Caki2 (cell line): ENCODE data around the gene INHBE. TPM values are rescaled to one million over a fixed set of nuclear protein-coding genes. Genes with fewer than 3 reads are reported as not detected.
"Not testable (repeated sequence)": the region's sequence is repeated elsewhere in the genome, so short reads cannot be mapped to it uniquely, and the experiment has no call there.

Source experiments
- DNase-seq: peaks from one replicate; pipeline ENCODE4 v3.0.0-alpha.2; 2015; ENCODE audit warnings: low read depth
- in situ Hi-C: cut with HindIII; loops from 2 replicates; pipeline ENCODE4 v1.10.0; 2016; ENCODE audit warnings: low sequenced_read_pairs, low pct_unique_long_range_greater_than_20kb, mixed read lengths
- total RNA-seq: library from RNA; depleted of rRNA; stranded (reverse); fragments of >200 nt; shearing (Covaris generic); gene quantifications from 2 replicates; pipeline ENCODE4 v1.2.3, GENCODE V29; 2014; ENCODE audit warnings: low replicate concordance; rRNA removed

The INHBE gene
- not detected in 2 replicates for total RNA-seq

GRCh38 chr12:57454566-57455373 lies at the start of gene INHBE:
TSS of gene INHBE (plus strand) at chr12:57455307. CDS start at chr12:57455537, 230 bp downstream.
- peak; percentile 44 for DNase-seq
- in situ Hi-C loops = no loop called here

- in situ Hi-C loops = no loop called here
- no peak for DNase-seq
Measured at GRCh38 chr12:57410534-57410933, 44.6 kb upstream of the INHBE start.

- DNase-seq, in situ Hi-C loops: not testable (repeated sequence)
Measured at GRCh38 chr12:57414160-57414559, 40.9 kb upstream of the INHBE start.

GRCh38 chr12:57415088-57415487 lies 40.0 kb upstream of the INHBE start:
- no peak for DNase-seq

GRCh38 chr12:57416039-57416996 lies 38.8 kb upstream of the INHBE start:
- DNase-seq = no peak

More at GRCh38 chr12:57415088-57415487, 40.0 kb upstream of the INHBE start:
- in situ Hi-C loops = no loop called here

GRCh38 chr12:57418255-57418654 lies 36.9 kb upstream of the INHBE start:
- in situ Hi-C loops = no loop called here
- DNase-seq = no peak

More at GRCh38 chr12:57416039-57416996, 38.8 kb upstream of the INHBE start:
- in situ Hi-C loops = no loop called here

- no peak for DNase-seq
- in situ Hi-C loops = no loop called here
Measured at GRCh38 chr12:57419495-57419894, 35.6 kb upstream of the INHBE start.

- in situ Hi-C loops = no loop called here
- no peak for DNase-seq
Measured at GRCh38 chr12:57420482-57420881, 34.6 kb upstream of the INHBE start.

- DNase-seq, in situ Hi-C loops: not testable (repeated sequence)
Measured at GRCh38 chr12:57426948-57427347, 28.2 kb upstream of the INHBE start.

GRCh38 chr12:57428965-57429364 lies 26.1 kb upstream of the INHBE start:
- in situ Hi-C loops = no loop called here
- DNase-seq = no peak

GRCh38 chr12:57429473-57430111 lies 25.5 kb upstream of the INHBE start:
- in situ Hi-C loops = no loop called here
- no peak for DNase-seq

GRCh38 chr12:57430112-57430930 lies 24.8 kb upstream of the INHBE start:
- in situ Hi-C loops = no loop called here
- peak; percentile 54 for DNase-seq

GRCh38 chr12:57430931-57431566 lies 24.1 kb upstream of the INHBE start, which contains the start of gene R3HDM2:
TSS of gene R3HDM2 (minus strand) at chr12:57431043. CDS start at chr12:57310428, 120,615 bp downstream.
- peak; percentile 94 for DNase-seq

GRCh38 chr12:57431654-57432188 lies 23.4 kb upstream of the INHBE start:
- DNase-seq = no peak
- in situ Hi-C loops = no loop called here

More at GRCh38 chr12:57430931-57431566, 24.1 kb upstream of the INHBE start, which contains the start of gene R3HDM2:
- in situ Hi-C loops = no loop called here

GRCh38 chr12:57433370-57433769 lies 21.7 kb upstream of the INHBE start:
- in situ Hi-C loops = no loop called here
- no peak for DNase-seq

- DNase-seq = no peak
- in situ Hi-C loops = no loop called here
Measured at GRCh38 chr12:57434517-57435223, 20.4 kb upstream of the INHBE start, which contains the start of gene INHBC. TSS of gene INHBC (plus strand) at chr12:57434784. CDS start at chr12:57434887, 103 bp downstream.
